Memory B cell (primary cell): ENCODE results near the gene CDH12.
"Not testable (repeated sequence)": the region's sequence is repeated elsewhere in the genome, so short reads cannot be mapped to it uniquely, and the experiment has no call there.

Experiments
- ATAC-seq: fragments of 150-1000 bp; cut with Tn5 transposase; 2 replicates; pipeline ENCODE4 v1.10.0; 2021; ENCODE audit warnings: low read depth, mild to moderate bottlenecking, moderate library complexity
- DNase-seq, 2 donors: peaks; one replicate each; pipeline ENCODE4 v3.0.0; 2022; ENCODE audit warnings: low spot score in 2 of 2
- H3K27ac Mint-ChIP-seq: one replicate; pipeline ENCODE4 v1.8.0; 2022; ENCODE audit warnings: mild to moderate bottlenecking, moderate library complexity, mixed read lengths
- H3K27me3 Mint-ChIP-seq: one replicate; pipeline ENCODE4 v1.8.0; 2022; ENCODE audit warnings: mixed read lengths
- H3K36me3 Mint-ChIP-seq: one replicate; pipeline ENCODE4 v1.8.0; 2022; ENCODE audit warnings: mild to moderate bottlenecking, mixed read lengths
- H3K4me1 Mint-ChIP-seq: one replicate; pipeline ENCODE4 v1.8.0; 2022; ENCODE audit warnings: mixed read lengths
- H3K4me3 Mint-ChIP-seq: one replicate; pipeline ENCODE4 v1.8.0; 2022; ENCODE audit warnings: mild to moderate bottlenecking, moderate library complexity, mixed read lengths
- H3K9me3 Mint-ChIP-seq: one replicate; pipeline ENCODE4 v1.8.0; 2022; ENCODE audit warnings: mixed read lengths

The CDH12 gene

DNA sequence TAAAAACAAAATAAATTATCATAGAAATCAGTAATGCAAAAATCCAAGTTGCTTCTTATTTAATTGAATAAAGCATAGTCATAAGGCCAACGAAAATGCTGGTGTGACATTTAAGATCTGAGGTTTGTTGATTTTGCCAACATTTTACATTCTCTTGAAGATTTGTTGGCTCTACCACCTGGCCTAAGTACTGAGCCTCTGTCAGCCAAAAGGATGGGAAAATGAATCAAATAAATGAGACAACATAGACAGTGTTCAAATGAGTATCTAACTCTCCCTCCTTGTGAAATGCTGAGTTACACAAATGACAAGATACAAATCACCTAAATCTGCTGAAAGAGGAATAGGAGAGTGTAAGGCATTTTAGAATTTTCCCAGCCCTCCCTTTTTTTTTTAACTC, 575.0 kb downstream of the CDH12 start:
- Mint-ChIP-seq H3K27ac (no peak overlapping the region), H3K9me3 (peaks cover 3% of the 10 kb centered on the region), H3K36me3 (no peaks in the 10 kb centered on the region), H3K27me3 (no peaks in the 10 kb centered on the region), H3K4me3 (no peak overlapping the region), H3K4me1 (no peaks in the 10 kb centered on the region)
- DNase-seq (no peak), ATAC-seq (no peak)

DNA sequence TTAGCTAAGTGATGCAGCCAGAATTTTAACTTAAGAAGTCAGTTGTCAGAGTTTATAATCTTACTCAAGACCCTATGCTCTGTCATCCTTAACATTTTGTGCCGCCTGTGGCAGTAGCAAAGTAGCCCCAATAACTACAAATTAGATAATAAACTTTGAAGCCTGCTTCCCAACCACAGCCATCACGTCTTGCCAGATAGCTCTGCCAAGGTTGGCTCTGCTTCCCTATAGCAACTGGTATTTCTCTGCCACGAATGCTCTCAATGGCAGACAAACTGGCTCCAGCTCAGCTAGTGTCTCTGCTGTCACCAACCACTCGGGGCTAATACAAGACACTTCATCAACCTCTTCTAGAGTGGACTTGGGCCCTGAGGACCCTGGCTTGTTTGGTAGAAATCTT, 576.1 kb downstream of the CDH12 start:
- Mint-ChIP-seq H3K9me3 (peaks cover 3% of the 10 kb centered on the region), H3K4me3 (no peak overlapping the region), H3K27me3 (no peaks in the 10 kb centered on the region), H3K4me1 (no peaks in the 10 kb centered on the region), H3K36me3 (no peaks in the 10 kb centered on the region), H3K27ac (no peak overlapping the region)
- ATAC-seq (no peak), DNase-seq (no peak)

DNA sequence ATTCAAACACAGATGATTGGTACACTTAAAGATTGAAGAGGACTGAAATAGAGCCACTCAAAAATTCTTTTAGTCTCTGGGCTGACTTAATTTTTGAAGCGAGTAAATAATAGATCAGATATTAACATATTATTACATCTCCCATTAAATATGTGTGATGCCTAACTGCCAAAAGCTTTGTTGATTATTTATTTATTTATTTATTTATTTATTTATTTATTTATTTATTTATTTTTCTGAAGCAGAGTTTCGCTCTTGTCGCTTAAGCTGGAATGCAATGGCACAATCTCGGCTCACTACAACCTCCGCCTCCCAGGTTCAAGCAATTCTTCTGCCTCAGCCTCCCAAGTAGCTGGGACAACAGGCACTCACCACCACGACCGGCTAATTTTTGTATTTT, 587.3 kb downstream of the CDH12 start:
- not testable (repeated sequence) for H3K4me1 Mint-ChIP-seq

DNA sequence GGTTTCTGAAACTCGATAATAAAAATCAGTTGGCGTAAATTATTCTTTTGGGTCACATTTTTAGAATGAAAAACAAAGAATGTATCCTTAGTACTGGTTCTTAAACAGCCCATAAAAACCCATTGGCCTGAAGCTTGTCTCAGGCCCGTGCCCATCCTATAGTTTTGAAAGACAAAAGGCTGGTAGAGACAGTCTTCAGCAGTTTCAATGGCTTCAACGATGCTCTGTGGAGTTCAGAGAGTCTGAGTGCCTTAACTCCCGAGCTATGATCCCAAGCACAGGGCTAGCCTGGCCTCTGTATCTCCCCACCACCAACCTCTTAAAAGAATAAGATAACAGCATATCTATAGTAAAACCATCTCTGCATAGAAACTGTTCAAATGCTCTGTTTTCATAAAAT, 595.0 kb downstream of the CDH12 start:
- no peaks in the 10 kb centered on the region for H3K4me1 Mint-ChIP-seq
- H3K4me3 Mint-ChIP-seq = no peak overlapping the region
- no peaks in the 10 kb centered on the region for H3K27me3 Mint-ChIP-seq
- no peak for DNase-seq
- no peaks in the 10 kb centered on the region for H3K36me3 Mint-ChIP-seq
- no peak overlapping the region for H3K27ac Mint-ChIP-seq
- H3K9me3 Mint-ChIP-seq = no peaks in the 10 kb centered on the region
- no peak for ATAC-seq

More for the DNA sequence above, 587.3 kb downstream of the CDH12 start:
- not testable (repeated sequence) for H3K27me3 Mint-ChIP-seq, H3K4me3 Mint-ChIP-seq, ATAC-seq, H3K27ac Mint-ChIP-seq, H3K36me3 Mint-ChIP-seq, DNase-seq, H3K9me3 Mint-ChIP-seq

DNA sequence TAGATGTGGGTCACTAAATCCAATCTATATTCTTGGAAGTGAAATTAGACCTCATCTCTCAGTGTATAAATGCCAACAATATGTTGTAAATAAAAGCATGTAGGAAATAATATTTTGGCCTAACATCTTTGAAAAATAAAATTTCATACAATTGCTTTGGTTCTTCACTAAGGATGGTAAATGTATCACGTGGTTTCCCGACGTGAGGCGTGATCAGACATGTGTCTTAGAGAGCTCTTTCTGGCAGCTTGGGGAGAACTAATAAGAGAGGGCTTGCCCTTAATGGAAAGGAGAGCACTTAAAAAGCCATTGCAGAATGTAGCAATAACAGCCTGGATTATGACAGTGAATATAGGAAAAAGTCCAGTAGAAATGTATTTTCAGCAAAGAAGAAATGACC, 602.6 kb downstream of the CDH12 start:
- H3K27ac Mint-ChIP-seq = no peak overlapping the region
- H3K4me1 Mint-ChIP-seq = no peaks in the 10 kb centered on the region
- no peaks in the 10 kb centered on the region for H3K36me3 Mint-ChIP-seq
- DNase-seq = no peak
- no peak for ATAC-seq
- no peaks in the 10 kb centered on the region for H3K27me3 Mint-ChIP-seq
- peaks cover 2% of the 10 kb centered on the region for H3K9me3 Mint-ChIP-seq
- no peak overlapping the region for H3K4me3 Mint-ChIP-seq

DNA sequence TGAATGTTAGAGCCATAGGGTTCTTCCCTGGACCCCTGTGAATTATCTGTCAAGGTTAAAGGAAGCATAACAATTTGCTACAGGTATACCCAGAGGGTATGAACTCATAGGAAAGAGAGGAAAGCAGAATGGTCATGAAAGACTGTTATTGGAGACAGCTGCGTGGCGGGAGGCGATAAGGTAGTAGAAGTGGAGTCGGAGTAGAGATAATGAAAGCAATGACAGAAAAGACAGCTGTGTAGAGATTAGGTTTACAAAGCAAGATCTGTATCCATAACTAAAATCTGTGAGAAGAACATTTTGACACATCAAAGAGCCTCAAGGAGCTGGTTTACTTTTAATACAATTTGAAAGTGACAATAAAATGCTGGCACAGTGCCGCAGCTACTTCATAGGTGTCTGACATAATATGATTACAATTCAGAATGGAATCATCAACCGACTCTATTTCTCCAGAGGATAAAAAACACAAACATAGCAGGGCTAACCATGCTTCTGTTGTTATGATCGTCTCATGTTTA, 603.9 kb downstream of the CDH12 start:
- Mint-ChIP-seq H3K4me3 (no peak overlapping the region), H3K36me3 (no peaks in the 10 kb centered on the region), H3K27me3 (no peaks in the 10 kb centered on the region), H3K27ac (no peak overlapping the region), H3K4me1 (no peaks in the 10 kb centered on the region), H3K9me3 (peaks cover 2% of the 10 kb centered on the region)
- DNase-seq (no peak), ATAC-seq (no peak)

DNA sequence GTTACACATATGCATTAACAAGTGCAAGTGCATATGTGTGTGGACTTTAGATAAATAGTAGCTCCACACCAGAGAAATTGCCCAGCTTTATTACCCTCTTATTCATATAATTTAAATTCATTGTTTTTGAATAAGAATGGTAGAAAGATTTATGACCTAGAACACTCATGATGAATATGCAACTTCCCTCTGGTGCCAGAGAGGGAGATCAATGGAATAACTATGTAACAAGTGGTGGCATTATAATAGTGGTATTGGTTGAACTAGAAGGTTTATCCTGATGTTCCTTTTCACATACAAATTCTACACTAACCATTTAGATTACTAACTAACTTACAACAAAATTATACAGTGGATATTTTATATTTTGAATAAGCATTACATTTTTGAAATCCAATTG, 607.4 kb downstream of the CDH12 start:
- no peaks in the 10 kb centered on the region for H3K27me3 Mint-ChIP-seq
- H3K27ac Mint-ChIP-seq = no peak overlapping the region
- H3K9me3 Mint-ChIP-seq = peaks cover 2% of the 10 kb centered on the region
- H3K4me1 Mint-ChIP-seq = no peaks in the 10 kb centered on the region
- H3K36me3 Mint-ChIP-seq = no peaks in the 10 kb centered on the region
- DNase-seq (no peak), ATAC-seq (no peak)
- H3K4me3 Mint-ChIP-seq = no peak overlapping the region

DNA sequence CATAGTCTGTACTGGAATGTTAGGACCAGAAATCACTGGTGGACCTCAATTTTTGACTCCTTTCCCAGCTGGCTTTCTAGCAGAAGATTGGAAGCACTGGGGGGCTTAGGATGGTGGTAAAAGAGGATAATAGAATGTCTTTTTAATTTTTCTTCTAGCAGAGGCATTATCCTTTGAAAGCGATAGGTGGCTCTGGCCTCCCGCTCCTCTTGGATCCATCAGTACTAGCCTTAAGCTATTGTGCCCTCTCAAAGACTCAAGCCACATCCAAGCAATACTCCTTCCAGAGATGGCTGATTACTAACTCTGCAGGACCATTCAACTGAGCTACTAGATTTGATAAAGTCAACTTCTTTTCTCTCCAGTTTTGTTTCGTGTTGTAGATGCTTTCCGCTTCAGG, 610.6 kb downstream of the CDH12 start:
- Mint-ChIP-seq H3K9me3 (no peaks in the 10 kb centered on the region), H3K27me3 (no peaks in the 10 kb centered on the region), H3K27ac (no peak overlapping the region), H3K4me3 (no peak overlapping the region), H3K4me1 (no peaks in the 10 kb centered on the region), H3K36me3 (no peaks in the 10 kb centered on the region)
- DNase-seq = no peak
- ATAC-seq = no peak

DNA sequence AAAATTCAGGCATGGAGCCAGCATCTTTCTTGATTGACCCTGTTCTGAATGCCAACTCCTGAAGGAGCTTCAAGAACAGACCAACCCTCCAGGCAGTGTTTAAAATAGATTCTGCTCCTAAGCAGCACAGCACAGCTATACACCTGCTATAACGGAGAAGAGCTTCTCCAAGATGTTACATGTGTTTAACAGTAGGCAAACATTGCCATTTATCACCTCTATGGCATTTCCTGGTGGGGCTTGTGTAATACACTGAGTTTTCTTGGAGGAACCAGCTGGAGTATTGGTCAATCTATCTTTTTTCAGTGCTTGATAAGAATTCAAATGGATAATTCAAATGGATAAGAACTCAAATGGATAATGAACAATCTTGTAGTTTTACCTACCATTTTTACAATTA, 615.1 kb downstream of the CDH12 start:
- Mint-ChIP-seq H3K4me3 (no peak overlapping the region), H3K4me1 (no peaks in the 10 kb centered on the region), H3K9me3 (no peaks in the 10 kb centered on the region), H3K36me3 (no peaks in the 10 kb centered on the region), H3K27ac (no peak overlapping the region), H3K27me3 (no peaks in the 10 kb centered on the region)
- ATAC-seq (no peak), DNase-seq (no peak)

DNA sequence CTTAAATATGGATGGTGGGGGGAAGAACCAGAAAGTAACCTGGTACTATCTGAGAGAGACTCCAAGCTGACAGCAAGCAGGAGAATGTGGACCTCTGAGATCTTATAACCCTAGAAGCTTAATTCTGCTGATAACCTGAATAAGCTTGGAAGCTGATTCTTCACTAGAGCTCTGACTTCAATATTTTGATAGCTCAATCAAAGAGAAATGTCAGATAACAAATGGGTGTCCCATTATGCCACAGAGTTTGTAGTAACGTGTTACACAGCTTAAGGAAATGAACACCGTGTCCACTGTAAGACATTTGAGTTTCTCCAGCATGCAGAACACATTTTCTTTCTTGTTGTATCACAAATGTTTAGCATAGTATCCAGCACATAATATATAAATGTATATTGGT, 626.7 kb downstream of the CDH12 start:
- DNase-seq = no peak
- Mint-ChIP-seq H3K4me1 (no peaks in the 10 kb centered on the region), H3K4me3 (no peak overlapping the region), H3K36me3 (no peaks in the 10 kb centered on the region), H3K27ac (no peak overlapping the region), H3K27me3 (no peaks in the 10 kb centered on the region), H3K9me3 (no peaks in the 10 kb centered on the region)
- ATAC-seq = no peak

DNA sequence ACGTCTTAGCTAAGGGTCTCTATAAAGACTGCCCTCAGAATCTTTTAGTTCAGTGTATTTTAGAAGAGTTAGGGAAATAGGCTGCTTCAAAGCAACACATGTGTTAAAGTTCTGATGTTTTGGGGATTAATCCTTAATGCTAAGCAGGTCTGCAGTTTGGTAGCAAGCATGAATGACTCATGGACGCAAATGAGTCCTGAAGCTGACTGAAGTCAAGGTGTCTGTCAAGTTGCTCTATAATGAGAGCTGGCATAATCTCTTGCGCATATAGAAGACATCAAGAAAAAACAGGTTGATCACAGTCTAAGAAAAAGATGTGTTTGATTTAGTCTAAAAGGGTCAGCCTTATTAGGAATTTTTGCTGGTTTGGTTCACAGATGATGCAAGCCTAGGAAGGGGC, 630.1 kb downstream of the CDH12 start:
- no peaks in the 10 kb centered on the region for H3K27me3 Mint-ChIP-seq
- ATAC-seq (no peak), DNase-seq (no peak)
- H3K36me3 Mint-ChIP-seq = no peaks in the 10 kb centered on the region
- H3K4me1 Mint-ChIP-seq = no peaks in the 10 kb centered on the region
- no peak overlapping the region for H3K4me3 Mint-ChIP-seq
- no peak overlapping the region for H3K27ac Mint-ChIP-seq
- H3K9me3 Mint-ChIP-seq = no peaks in the 10 kb centered on the region

DNA sequence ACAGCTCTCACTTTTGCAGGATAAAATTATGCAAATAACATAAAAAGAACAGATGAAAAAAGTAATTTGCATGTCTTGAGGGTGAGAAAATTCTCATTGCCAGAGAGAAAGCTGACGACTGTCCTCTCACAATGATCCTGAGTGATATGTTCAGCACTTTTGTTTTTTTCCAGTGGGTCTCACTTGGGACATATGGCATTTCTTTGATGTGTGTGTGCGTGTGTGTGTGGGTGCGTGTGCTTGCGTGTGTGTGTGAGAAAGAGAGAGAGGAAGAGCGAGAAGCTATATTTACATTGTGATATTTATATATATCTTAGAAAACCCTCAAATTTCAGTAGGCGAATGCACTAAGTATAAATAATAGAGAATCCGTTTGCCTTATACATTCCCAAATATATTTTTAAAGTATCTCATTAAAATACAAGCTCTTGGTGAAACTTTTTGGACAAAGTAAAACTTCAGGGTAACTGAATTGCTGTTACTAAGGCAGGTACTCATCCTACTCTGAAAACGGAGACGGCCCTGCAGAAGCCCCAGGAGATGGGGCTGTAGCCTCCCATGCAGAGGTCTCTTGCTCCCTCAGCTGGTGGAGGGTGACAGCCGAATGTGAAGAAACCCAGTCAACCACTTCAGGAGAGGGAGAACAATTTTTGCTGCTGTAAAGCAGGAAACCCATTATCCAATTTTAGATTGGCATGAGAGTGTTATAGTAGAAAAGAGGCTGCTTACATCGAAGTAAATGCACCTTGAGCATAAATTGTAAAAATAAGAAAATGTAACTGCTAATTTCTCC, 639.2 kb downstream of the CDH12 start:
- not testable (repeated sequence) for H3K27ac Mint-ChIP-seq, H3K9me3 Mint-ChIP-seq, H3K4me3 Mint-ChIP-seq, DNase-seq, H3K27me3 Mint-ChIP-seq, H3K36me3 Mint-ChIP-seq, H3K4me1 Mint-ChIP-seq
- ATAC-seq = peak; percentile 69

DNA sequence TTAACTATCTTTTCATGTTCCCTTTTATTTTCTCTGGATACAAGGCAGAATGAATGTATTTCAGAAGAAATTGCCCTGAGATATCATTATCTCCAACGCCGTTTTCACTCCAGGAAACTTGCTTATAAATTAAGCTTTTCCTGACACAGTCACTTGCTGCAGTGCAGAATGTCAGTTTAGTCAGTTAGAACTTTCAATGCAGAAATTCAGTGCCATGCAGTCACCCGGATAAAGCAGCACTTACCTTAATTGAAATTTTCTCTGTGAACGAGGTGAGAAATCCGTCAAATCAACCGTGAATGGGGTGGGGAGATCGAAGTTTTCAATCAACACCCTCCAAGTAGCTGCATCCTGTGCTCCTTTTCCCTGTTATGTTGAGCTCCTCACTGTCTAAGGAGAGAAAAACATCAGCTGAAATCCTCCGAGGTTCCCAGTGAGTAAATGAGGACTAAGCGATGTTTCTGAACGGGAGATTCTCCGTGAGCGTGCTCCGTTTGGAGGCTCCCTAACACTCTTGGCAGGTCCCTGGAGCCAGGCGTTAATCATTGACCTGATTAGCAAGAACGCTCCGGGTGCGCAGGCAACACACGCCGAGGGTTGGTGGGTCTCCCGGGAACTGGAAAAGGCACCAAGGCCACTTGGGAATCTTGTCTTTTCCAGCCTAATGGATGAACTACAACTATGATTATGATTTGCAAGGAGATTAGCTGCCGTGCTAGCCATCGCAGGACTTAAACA, 640.7 kb downstream of the CDH12 start:
- H3K36me3 Mint-ChIP-seq, DNase-seq, ATAC-seq, H3K4me1 Mint-ChIP-seq, H3K9me3 Mint-ChIP-seq, H3K27ac Mint-ChIP-seq, H3K27me3 Mint-ChIP-seq, H3K4me3 Mint-ChIP-seq: not testable (repeated sequence)

DNA sequence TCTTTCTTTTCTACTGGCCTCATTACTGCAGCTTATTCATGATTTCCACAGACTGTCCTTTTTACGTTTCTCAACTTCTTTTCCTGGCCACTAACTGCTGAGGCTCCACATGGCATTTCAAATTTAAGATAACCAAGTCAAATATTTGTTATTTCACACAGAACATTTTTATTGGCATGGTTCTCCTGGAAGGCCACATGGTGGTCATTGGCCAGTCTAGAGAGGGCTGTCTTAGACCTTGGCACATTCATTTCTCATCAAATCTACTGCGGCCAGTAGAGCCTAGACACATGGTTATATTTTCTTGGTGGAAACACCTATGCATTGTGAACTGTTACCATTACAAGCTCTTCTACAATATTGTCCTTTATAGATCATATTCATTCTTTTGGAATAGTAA, 644.7 kb downstream of the CDH12 start:
- not testable (repeated sequence) for H3K9me3 Mint-ChIP-seq

DNA sequence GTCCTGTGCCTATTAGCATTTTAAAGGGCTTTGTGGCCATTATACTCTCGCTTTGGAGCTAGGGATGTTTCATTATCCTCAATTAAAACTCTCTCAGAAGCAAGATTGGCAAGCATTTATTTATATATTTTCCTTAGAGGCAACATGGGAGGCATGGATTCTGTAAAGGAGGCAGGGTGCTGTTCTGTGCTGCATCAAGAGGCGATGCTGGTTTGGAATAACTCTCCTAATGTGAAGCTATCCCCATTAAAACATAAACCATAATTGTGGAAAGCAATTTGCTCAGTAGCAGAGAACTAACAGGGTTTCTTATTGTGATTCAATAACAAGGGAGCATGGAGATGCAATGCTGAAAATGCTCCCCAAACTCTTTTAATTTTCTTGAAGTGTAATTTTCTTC, 664.5 kb downstream of the CDH12 start:
- not testable (repeated sequence) for H3K27me3 Mint-ChIP-seq, DNase-seq, H3K36me3 Mint-ChIP-seq, H3K9me3 Mint-ChIP-seq, H3K4me3 Mint-ChIP-seq, ATAC-seq, H3K4me1 Mint-ChIP-seq, H3K27ac Mint-ChIP-seq

More for the DNA sequence above, 644.7 kb downstream of the CDH12 start:
- not testable (repeated sequence) for H3K27me3 Mint-ChIP-seq, DNase-seq, H3K27ac Mint-ChIP-seq, ATAC-seq, H3K36me3 Mint-ChIP-seq, H3K4me1 Mint-ChIP-seq, H3K4me3 Mint-ChIP-seq
